GM19043 (cell line): ENCODE results near the gene TMEM131L.
A peak's percentile ranks its signal among the peaks of the same experiment; 100 is the strongest.

Source experiments
- ATAC-seq: cut with Tn5 transposase; IDR thresholded peaks from one replicate; pipeline ENCODE4 v1.9.1; 2021; ENCODE audit warnings: low read depth; ENCODE audit not compliant: unreplicated experiment

The TMEM131L gene

DNA sequence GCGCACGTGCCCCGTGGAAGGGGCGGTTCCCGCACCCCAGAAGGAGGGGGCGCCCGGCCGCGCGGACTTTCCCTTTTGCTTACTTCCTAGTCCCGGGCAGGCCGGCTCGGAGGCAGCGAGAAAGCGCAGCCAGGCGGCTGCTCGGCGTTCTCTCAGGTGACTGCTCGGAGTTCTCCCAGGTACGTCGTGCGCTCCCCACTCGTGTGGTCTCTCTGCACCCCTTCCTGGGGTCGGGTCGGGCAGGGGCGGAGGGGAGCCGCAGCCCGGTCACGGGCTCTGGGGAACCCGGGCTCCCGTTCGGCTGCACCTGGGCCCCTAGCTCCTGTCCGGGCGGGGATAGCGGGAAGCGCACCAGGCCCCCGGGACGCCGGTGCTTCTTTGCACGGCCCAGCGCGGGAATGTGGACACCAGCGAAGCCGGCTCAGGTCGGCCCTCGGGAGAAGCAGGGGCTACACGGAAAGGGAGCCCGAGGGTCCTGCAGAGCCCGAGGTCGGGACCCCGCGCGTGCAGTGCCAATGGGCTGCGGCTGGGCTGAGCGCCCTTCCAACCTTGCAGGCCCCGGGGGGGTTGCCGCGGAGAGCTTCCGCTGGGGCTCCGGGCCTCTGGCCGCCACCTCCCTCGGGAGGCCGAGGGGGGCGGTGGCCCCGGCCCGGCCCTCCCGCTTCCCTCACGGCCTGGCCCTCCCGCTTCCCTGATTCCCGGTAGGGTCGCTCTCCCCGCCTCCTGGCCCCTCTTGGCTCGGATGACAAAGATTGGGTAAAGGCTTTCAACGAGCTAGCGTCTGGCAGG, 218.2 kb downstream of the TMEM131L start, which contains the start of gene TLR2:
Gene TLR2 (plus strand): TSS at position 99 of the 789 bp plus-strand sequence. CDS start 18,628 bp downstream, outside the sequence.
- ATAC-seq, result peak; percentile 90

GRCh38 chr4:153684971-153685371, 218.8 kb downstream of the TMEM131L start:
- ATAC-seq, result peak; percentile 11
